NCI-H524 treated with DMSO at 0.1 percent for 48 hours (cell line): Measurements from ENCODE around the gene ALK.

Experiments used
- DNase-seq: peaks from one replicate; lab custom pipeline; 2025; lab: John Stamatoyannopoulos, UW

ALK gene

DNA sequence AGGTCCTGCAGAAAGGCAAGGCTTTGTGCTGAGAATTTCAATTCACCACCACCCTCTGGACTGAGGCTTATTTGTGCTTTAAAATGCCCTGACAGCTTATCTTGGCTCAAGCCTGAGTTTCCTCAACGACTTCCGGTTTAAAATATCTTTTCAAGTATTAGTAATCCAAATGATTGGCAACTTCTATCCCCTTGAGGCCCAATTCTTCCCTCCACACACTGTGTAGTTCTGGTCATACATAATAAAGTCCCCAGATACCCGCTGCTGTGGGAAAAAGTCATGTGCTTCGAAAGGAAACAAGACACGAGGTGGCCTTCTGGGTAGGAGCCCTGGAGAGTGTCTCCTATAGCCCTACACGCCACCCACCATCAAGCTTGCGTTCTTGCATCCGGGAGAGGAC, 393.4 kb downstream of the ALK start:
- no peak for DNase-seq

DNA sequence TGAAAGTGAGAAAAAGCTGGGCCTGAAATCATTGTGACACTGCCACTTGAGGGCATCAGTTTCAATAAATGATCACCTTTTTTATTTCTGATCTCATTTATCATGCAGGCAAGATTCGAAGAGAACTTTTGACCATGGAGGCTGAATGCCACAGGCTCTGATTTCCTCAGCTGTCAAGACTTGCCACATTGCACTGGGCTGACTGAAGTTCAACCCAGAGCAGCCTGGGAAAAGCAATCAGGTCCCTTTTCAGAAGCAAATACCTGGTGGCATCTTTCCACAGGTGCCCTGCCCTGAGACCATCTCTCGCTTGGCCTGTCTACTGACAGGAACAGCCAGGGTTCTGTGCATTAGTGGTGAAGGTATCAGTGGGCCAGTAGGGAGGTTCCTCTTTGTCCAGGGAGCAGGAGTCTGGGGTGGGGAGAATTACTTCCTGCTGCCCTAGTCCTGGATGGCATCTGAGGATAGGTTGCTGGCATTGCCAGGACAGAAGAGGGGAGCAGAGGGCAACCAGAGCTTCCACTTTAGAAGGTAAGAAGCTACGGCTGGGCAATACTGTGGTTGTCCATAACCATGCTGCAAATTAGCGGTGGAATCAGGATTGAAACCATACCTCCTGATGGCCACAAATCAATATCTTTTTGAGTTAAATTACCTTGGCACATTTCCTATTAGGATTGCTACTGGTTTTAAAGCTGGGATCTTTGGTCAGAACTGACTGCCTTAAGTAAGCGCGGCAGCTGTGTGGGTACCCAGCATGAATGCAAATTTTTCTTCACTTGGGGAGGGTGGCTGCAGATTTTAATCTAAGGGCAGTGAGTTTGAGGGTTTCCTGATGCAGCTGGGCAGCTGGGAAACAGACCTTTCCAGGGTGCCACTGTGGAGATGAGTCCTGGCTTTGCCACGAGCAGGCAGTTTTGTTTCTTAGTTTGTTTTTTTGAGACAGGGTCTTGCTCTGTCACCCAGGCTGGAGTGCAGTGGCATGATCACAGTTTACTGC, 394.5 kb downstream of the ALK start:
- no peak for DNase-seq

DNA sequence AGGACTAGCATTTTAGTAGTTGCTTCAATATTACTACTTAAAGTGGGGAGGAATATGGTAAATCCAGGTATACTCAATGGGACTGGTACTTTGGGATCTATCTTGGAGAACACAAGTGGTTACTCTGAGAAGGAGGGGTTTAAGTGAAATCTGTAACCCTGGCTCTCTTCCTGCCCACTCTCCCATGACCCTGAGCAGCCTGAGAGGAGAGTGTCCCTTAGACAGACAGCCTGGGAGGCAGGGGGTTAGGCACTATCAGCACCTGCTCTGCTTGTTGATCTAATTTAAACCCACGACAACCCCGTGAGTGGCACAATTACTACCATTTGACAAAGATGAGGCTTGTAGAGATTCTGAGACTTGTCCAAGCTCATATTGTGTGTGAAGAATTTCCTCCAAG, 395.5 kb downstream of the ALK start:
- no peak for DNase-seq

DNA sequence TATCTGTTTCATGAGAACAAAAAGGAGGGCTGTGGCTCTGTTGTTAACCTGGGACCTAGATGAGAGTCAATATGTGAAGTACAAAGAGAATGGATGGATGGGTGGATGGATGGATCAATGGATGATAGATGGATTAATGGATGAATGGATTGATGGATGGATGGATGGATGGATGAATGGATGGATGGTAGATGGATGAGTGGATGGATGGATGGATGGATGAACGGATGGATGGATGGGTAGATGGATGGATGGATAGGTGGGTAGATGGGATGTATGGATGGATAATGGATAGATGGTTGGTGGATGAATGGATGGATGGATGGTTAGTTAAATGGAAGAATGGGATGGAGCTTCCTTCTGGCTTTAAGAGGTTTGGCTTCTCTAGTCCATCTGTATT, 396.7 kb downstream of the ALK start:
- no peak for DNase-seq

DNA sequence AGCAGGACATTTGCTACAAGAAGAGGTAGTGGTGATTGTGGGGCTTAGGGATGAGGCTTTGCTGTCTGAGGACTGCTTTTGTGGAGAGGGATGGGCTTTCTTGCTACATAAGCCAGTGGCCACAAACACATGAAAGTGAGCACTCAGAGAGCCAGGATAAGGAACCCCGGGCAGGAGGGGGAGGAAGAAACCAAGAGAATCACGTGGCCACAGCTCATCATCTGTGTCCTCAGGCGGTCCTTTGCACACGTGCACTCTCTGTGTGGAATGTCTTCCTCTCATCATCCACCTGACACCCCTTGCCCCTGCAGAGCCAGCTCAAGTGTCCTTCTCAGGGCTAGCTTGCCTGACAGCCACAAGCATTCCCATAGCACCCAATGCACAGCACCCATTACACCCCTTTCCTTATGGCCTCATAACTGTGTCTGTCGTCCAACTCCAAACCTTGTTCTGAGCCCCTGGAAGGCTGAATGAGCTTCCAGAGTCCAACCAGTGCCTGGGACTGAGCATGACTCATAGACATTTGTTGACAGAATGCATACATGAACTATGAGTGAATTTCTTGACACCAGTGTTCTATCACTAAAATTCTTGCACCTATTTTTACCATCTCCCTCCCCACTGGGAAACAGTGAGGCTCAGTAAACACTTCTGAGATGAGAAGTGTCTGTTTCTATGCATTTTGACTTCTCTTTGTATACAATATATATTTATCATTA, 398.3 kb downstream of the ALK start:
- DNase-seq: no peak

DNA sequence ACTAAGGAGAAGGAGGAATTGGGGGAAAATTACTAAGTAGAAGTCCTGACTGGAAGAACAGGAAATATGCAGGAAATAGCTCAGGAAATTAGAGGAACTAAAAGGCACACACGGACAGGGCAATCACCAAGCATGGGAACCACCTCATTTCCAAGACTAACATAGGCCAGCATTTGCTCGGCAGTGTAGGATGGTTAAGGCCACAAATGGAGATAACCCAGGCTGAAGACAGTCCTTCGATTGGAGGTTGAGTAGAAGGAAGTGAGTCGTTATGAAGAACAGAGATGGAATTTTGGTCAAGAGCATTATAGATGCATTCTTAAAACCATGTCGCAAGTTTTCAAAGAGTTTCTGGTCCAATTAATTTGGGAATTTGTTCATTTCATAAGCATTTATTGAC, 401.4 kb downstream of the ALK start:
- no peak for DNase-seq

DNA sequence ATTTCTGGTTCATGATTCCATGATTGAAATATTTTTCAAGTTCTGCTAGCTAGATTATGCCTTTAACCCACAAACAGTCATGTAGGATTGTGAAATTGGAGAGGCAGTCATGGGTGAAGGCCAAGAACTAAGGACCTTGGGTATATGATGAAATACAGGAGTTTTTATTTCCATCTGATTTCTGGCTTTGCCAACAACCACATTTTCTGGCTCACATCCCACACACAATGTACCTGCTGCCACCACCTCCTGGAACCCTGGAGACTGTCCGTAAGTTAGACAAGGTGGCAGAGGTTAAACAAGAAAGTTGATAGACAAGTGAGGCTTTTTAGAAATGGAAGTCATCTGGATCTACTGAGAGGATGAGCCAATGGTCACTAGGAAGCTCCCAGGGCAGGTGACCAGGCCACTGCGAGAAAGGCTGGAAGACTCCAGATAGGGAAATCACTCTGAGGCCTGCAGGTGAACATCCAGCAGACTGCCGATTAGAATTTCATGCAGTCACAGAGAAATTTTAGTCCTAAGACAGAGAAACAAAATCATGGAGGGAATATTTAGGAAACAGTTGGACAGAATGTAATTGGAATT, 402.0 kb downstream of the ALK start:
- no peak for DNase-seq

DNA sequence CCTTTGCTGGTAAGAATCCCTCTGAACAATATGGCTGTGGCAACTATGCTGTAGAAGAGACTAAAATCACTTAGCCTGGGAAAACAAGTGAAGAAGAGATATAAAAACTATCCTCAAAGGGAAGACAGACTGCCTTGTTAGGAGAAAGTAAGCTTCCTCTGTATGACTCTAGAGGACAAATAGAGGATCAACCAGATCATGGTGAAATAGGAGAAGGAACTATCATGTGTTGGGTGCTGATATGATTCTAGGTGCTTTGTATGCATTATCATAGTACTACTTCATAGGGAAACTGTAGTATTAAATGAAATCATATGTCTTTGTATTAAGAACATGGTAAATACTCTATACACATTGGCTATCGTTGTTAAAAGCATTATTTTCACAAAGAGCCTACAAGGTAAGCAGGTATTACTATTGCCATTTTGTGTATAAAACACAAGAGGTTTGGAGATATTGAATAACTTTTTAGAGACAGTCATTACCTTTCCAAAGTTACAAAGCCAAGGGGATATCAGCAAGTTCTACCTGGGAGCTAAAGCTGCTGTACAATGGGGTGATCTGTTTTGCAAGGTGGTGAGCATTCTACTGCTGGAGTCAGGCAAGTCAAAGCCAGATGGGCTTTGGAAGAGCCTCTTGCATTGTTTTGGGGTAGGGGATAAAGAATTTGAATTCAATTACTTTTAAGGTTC, 402.6 kb downstream of the ALK start:
- no peak for DNase-seq

DNA sequence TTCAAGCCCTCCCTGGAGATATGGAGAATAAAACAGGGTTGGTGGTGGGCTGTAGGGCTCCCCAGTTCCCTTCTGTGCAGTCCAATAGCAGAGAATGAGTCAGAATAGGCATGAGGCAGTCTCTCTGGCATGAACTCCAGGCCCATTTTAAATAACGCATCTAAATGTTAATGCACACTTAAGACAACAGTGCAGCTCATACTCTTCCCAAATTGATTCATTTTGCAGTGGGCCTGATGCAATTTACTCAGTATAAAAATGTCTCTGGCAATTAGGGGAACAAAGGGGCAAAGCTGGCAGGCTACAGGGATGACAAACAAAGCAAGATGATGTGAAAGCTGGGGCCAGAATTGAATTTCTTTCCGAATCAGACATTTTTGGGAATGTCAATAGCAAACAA, 403.4 kb downstream of the ALK start:
- no peak for DNase-seq

DNA sequence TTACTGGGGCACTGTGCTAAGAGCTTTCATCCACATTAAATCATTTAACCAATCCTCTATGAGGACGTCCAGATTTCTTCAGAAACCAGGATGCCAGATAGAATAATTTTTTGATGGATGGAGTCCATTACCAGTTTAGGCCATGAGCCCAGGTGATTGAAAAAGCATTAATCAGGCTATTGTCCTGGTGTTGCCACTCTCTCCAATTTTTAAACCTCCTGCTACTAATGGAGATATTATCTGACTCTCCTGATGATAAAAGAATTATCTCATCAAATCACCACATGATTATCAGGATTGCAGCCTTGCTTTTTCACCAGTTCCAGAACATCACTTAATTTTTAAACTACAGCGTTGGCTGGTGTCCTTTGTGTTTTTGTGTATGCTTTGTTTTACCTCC, 404.0 kb downstream of the ALK start:
- DNase-seq: no peak

DNA sequence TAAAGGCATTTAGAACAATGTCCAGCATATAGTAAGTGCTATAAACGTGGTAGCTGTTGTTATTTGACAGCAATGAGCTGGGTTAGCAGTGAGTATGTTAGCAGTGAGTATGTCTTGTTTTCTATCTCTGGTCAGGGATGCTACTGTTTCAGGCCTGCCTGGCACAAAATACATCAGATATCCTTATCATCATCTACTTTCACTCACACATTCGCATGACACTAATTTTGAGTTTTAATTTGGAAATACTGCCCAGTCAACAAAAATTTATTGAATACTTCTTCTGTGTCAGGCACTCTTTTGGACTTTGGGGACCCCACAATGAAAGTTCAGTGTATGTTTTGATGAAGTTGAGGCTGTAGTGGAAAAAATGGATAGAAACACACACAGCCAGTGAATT, 404.6 kb downstream of the ALK start:
- DNase-seq: no peak

DNA sequence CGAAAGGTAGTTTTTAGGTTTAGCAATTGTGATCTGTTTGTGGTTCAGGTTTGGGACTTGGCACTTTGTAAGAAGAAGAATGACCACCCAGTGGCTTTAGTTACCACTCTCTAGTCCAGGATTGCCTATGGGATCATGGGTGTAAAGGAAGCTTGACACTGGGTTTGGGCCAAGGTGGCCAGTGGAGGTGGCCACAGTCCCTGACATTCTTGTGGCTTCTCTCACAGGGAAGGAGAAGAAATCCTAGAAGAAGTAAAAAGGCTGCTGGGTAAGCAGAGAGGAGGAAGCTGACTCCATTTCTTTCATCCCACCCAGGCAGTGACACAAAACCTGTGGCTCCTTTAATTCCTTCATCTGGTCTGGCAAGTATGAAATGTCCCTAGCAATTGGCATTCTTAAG, 411.5 kb downstream of the ALK start:
- no peak for DNase-seq

DNA sequence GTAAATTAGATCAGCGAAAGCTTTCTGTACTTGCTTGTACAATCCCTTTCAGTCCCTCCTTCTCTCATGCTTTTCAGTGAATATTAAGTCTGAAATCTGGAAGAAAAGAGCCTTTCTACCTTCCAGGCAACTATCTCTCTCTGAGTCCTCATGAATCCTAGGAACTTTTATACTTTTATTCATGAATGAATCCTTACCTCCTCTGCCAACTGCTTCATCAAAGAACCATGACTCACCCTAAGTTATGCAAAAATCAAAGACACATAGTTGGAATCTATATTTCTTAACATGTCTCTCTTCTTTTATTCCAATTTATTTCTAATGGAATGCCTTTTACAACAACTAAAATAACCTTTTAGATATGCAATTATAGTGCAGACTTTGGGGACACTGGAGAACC, 412.0 kb downstream of the ALK start:
- no peak for DNase-seq

DNA sequence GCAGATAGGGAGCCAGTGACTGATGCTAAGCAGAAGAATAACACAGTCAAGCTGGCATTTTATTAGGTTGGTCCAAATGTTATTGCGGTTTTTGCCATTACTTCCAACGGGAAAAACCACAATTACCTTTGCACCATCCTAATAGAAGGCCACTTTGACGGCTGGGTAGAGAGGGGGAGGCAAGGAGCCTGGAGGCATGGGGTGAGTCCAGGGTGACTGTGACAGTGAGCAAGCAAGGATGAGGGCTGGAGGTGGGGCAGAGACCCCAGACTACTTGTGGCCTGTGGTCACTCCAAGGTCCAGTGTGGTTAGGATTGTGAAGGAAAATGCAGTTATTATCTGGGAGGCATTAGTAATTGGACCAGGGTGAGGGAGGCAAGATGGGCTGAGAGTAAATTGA, 416.6 kb downstream of the ALK start:
- no peak for DNase-seq

DNA sequence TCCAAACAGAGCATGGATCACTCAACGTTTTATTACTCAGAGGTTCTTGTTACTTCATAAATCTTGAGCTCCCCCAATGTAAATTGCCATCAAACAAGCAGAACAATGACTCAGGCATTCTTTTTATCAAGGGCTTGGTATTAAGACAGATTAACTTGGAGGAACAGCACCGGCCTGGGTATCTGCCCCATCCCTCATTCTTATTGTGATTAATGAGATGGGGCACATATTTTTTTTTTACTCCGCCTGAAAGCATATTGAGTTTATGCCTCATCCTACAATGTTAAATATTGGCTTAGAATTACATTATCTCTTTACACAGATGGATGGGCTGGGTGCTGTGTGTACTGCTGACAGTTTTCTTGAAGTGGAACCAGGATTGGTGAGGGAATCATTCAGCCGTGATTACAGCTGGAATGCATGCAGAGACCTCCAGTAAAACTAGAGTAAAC, 418.9 kb downstream of the ALK start:
- no peak for DNase-seq

DNA sequence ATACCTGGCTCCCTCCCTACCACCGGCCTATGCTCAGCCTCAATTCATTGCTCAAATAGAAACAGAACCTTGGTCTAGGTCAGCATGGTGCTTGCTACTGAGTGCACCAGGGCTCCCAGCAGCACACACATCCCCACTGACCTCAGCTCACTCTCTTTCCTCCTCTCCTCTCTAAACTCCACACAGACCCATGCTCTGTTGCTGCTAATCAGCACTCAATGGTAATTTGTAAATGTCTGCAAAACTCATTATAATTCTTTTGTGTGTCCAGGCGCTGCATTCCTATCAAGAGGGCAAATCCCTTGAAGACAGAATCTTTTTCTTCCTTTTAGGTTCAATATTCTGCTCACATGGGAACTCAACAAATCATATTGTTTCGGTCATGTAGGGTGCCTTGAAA, 424.0 kb downstream of the ALK start:
- no peak for DNase-seq

DNA sequence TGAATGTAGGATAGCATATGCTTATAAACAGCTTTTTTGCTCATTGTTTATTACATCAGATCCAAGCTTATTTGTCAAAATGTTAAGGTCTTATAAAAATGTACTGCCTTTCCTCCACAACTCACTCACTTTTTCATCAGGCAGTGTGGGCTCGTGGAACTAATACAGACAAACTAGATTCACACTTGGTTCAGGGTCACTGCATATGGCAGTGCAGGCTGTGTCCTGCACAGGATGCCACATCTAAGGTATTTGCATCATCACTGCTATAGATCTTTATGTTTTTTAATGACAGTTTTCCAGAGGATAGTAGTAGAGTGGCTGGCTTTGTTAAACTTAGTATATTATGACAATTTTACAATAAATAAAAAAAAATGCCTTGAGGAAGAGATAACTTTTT, 425.2 kb downstream of the ALK start:
- DNase-seq: no peak

DNA sequence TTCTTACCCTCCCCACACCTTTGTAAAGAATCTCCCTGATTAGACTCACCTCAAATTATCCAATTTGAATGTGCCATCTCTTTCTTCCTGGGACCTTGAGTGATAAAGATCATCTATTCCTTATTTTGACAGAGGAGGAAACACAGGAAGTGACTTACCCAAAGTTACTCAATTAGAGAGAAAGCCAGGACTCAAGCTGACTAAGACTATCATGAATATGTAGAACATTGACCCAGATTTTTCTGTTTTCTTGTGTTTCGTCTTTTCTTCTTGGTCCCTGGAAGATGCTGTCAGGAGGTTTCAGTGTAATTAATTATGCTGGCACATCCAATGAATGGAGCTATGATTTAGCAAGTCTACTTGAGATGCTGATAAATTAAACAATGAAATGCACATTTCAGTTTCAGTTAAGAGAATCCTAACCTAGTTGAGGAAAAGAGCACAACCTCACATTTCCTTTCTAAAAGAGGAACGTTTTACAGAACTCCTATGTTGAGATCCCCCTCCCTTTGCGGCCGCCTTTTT, 425.8 kb downstream of the ALK start:
- DNase-seq: no peak

DNA sequence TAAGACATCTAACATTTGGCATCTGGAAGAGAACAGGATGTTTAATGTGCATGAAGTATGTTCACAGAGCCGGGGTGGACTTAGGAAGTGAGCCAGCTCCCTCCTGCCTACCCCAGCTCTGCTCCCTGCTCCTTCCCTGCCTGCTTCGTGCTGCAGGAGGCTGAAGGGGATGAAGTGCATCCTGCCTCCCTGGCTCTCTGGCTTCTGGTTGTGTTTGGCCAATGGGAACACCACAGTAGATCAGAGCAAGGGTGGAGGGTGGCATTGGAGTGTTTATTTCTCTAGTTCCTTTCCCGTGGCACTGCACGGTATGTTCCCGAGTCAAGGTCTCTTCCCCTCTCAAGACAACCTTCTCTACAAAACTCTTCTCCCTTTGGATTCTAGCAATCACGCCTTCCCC, 426.3 kb downstream of the ALK start:
- DNase-seq: no peak

DNA sequence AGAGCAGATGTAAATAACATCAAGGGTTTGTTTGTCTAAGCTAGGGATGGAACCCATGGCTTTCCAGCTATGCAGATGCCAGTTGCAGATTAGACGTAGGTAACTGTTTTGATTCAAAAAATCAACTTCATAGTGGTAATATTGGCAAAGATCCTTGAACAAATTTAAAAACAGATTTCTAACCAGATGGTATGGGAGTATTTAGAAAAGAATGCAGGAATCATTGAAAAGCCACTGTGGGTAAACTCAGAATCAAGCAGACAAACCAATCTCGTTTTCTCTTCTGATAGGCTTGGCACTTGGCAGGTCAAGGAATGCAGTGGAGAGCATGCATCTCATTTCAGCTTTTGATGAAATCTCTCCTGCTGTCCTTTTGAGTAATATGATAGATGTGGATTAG, 428.7 kb downstream of the ALK start:
- no peak for DNase-seq

DNA sequence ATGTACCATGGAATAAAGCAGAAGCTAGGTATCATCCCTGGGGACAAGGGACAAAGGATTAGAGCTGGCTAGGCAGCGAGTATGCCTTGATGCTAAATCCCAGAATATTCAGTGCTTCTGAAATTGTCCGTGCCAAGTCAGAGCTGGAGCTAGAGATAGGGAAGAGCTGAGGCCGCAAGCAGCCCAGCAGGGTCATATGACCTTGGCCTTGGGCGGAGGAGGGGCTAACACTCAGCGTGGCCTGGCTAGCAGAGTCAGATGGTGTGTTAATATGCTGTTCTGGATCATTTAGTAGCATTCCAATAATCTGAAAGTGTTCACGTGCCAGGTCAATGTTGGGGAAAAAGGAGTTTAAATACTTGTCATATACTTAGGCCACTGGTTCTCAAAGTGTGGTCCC, 431.3 kb downstream of the ALK start:
- no peak for DNase-seq

DNA sequence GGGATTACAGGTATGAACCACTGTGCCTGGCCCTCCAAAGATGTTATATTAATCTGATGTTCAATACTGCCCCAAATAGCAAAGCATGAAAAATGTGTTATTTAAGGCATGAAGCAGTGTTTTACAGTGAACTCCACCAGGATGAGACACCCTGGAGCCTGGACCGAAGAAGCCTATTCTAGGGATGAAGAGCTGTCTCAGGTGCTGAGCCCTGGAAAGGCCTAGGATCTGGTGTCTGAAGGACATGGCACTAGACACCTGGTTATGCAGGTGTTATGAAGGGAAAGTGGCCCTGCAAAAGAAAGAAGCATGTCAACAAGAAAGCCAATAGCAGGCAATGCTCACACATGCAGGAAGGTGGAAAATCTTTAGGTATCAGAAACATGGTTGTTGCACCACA, 431.8 kb downstream of the ALK start:
- DNase-seq: no peak
